SK-N-SH treated with all-trans-retinoic acid at 6 μM for 48 hours (cell line): ENCODE measurements around the gene BANP.
"Not testable (repeated sequence)": the region's sequence is repeated elsewhere in the genome, so short reads cannot be mapped to it uniquely, and the experiment has no call there.

Experiments
- ATAC-seq: fragments of 200-7000 bp; cut with Tn5 transposase; 3 replicates; pipeline ENCODE4 v1.9.1; 2020; ENCODE audit warnings: mild to moderate bottlenecking, moderate library complexity
- ARNTL ChIP-seq: fragments of 450-650 bp; formaldehyde crosslinking; IDR thresholded peaks from 2 replicates; pipeline ENCODE4 v1.5.0; 2020; ENCODE audit warnings: low read depth, mild to moderate bottlenecking, moderate library complexity, borderline replicate concordance
- BACH2 ChIP-seq: fragments of 250-450 bp; sonication (Bioruptor Pico); IDR thresholded peaks from 2 replicates; pipeline ENCODE4 v1.9.0; 2021; ENCODE audit warnings: mild to moderate bottlenecking, borderline replicate concordance
- CREB5 ChIP-seq: fragments of 250-450 bp; sonication (Bioruptor Pico); IDR thresholded peaks from 2 replicates; pipeline ENCODE4 v1.5.1; 2020; ENCODE audit warnings: low read depth, mild to moderate bottlenecking, moderate library complexity
- GLIS3 ChIP-seq: fragments of 250-450 bp; sonication (Bioruptor Pico); IDR thresholded peaks from 2 replicates; pipeline ENCODE4 v1.5.0; 2020; ENCODE audit warnings: mild to moderate bottlenecking, moderate library complexity
- ISL1 ChIP-seq: fragments of 250-450 bp; sonication (Bioruptor Pico); IDR thresholded peaks from 2 replicates; pipeline ENCODE4 v2.1.2; 2022; ENCODE audit warnings: mild to moderate bottlenecking, moderate library complexity
- POU6F1 ChIP-seq: fragments of 250-450 bp; sonication (Bioruptor Pico); IDR thresholded peaks from 2 replicates; pipeline ENCODE4 v1.8.0; 2021; ENCODE audit warnings: low read depth, mild to moderate bottlenecking, moderate library complexity, borderline replicate concordance
- PPARA ChIP-seq: fragments of 250-450 bp; sonication (Bioruptor Pico); IDR thresholded peaks from 2 replicates; pipeline ENCODE4 v1.5.0; 2020; ENCODE audit warnings: mild to moderate bottlenecking, borderline replicate concordance
- RARB ChIP-seq: fragments of 250-450 bp; sonication (Bioruptor Pico); IDR thresholded peaks from 2 replicates; pipeline ENCODE4 v1.8.0; 2021; ENCODE audit warnings: mild to moderate bottlenecking, moderate library complexity
- TCF4 ChIP-seq: fragments of 250-450 bp; sonication (Bioruptor Pico); IDR thresholded peaks from 2 replicates; pipeline ENCODE4 v1.8.0; 2021; ENCODE audit warnings: mild to moderate bottlenecking, moderate library complexity, borderline replicate concordance
- TOX ChIP-seq: fragments of 250-450 bp; sonication (Bioruptor Pico); IDR thresholded peaks from 2 replicates; pipeline ENCODE4 v1.8.0; 2021; ENCODE audit warnings: mild to moderate bottlenecking, moderate library complexity, borderline replicate concordance
- TSHZ2 ChIP-seq: fragments of 250-450 bp; sonication (Bioruptor Pico); IDR thresholded peaks from 2 replicates; pipeline ENCODE4 v1.5.0; 2020; ENCODE audit warnings: mild to moderate bottlenecking, moderate library complexity
- ZC3H10 ChIP-seq: fragments of 250-450 bp; sonication (Bioruptor Pico); IDR thresholded peaks from 2 replicates; pipeline ENCODE4 v1.5.1; 2021; ENCODE audit warnings: mild to moderate bottlenecking, moderate library complexity
- ZNF565 ChIP-seq: fragments of 450-650 bp; formaldehyde crosslinking; conservative IDR thresholded peaks from 2 replicates; pipeline ENCODE4 v1.5.0; 2020; ENCODE audit warnings: low read depth, mild to moderate bottlenecking, moderate library complexity
- ZNF70 ChIP-seq: fragments of 450-650 bp; formaldehyde crosslinking; IDR thresholded peaks from 2 replicates; pipeline ENCODE4 v1.5.0; 2020; ENCODE audit warnings: mild to moderate bottlenecking, moderate library complexity

The BANP gene

GRCh38 chr16:88039591-88039990, 88.4 kb downstream of the BANP start:
- no peak for ATAC-seq
- TF ChIP-seq ISL1 (no peak), GLIS3 (CRISPR knock-in tag) (no peak), ARNTL (no peak), PPARA (CRISPR knock-in tag) (no peak), ZNF565 (no peak), CREB5 (CRISPR knock-in tag) (no peak), RARB (CRISPR knock-in tag) (no peak), BACH2 (no peak), TCF4 (CRISPR knock-in tag) (no peak), POU6F1 (no peak), TOX (CRISPR knock-in tag) (no peak), ZC3H10 (CRISPR knock-in tag) (no peak), TSHZ2 (CRISPR knock-in tag) (no peak), ZNF70 (CRISPR knock-in tag) (no peak)

- not testable (repeated sequence) for ATAC-seq
These were observed 89.1 kb downstream of the BANP start for GRCh38 chr16:88040196-88040876.

GRCh38 chr16:88040877-88041244, 89.6 kb downstream of the BANP start:
- not testable (repeated sequence) for ATAC-seq

- not testable (repeated sequence) for ATAC-seq
These were observed 90.3 kb downstream of the BANP start for GRCh38 chr16:88041506-88041905.

GRCh38 chr16:88041986-88042562, 90.8 kb downstream of the BANP start:
- ATAC-seq, result not testable (repeated sequence)

GRCh38 chr16:88043208-88043910, 92.1 kb downstream of the BANP start:
- not testable (repeated sequence) for ATAC-seq

- ATAC-seq, result not testable (repeated sequence)
These were observed 92.9 kb downstream of the BANP start for GRCh38 chr16:88044121-88044581.

GRCh38 chr16:88045361-88045760, 94.1 kb downstream of the BANP start:
- not testable (repeated sequence) for ATAC-seq
